Kidney (tissue), 14 donors: ENCODE results near the gene COL23A1. TPM values are rescaled to one million over a fixed set of nuclear protein-coding genes. Genes with fewer than 3 reads are reported as not detected.

Experiments
- DNase-seq, 5 donors: peaks; one replicate each; pipeline ENCODE4 v3.0.0-alpha.2; 2013 to 2020
- FAIRE-seq: peaks from 2 replicates; lab custom pipeline; 2012; peaks lifted over from hg19 to GRCh38; lab: Jason Lieb, UNC
- H3K27ac ChIP-seq, 2 donors: one replicate each; pipeline ENCODE4 v1.7.0; 2013; ENCODE audit warnings: low read depth in 2 of 2, low read length in 2 of 2, inconsistent platforms in 1 of 2
- H3K27me3 ChIP-seq: one replicate; pipeline ENCODE4 v1.7.1; 2013; ENCODE audit warnings: low read length, inconsistent platforms; ENCODE audit not compliant: control insufficient read depth, insufficient read depth
- H3K36me3 ChIP-seq, 3 donors: one replicate each; pipeline versions ENCODE4 v1.7.0 to v1.7.1; 2013; ENCODE audit warnings: low read length in 3 of 3, control low read depth in 1 of 3, inconsistent platforms in 1 of 3; ENCODE audit not compliant: insufficient read depth in 3 of 3, control insufficient read depth in 2 of 3
- H3K4me1 ChIP-seq, 3 donors: one replicate each; pipeline versions ENCODE4 v1.7.0 to v1.7.1; 2013; ENCODE audit warnings: low read length in 3 of 3, inconsistent platforms in 1 of 3, low read depth in 1 of 3; ENCODE audit not compliant: control insufficient read depth in 2 of 3, insufficient read depth in 2 of 3
- H3K4me3 ChIP-seq, 3 donors: one replicate each; pipeline versions ENCODE4 v1.7.0 to v1.8.1; 2013; ENCODE audit warnings: low read length in 3 of 3, control low read depth in 1 of 3, inconsistent platforms in 1 of 3
- H3K9ac ChIP-seq, 3 donors: one replicate each; pipeline versions ENCODE4 v1.7.0 to v1.7.1; 2013; ENCODE audit warnings: low read length in 3 of 3, control low read depth in 1 of 3, inconsistent platforms in 1 of 3
- H3K9me3 ChIP-seq, 3 donors: one replicate each; pipeline versions ENCODE4 v1.7.0 to v1.7.1; 2013; ENCODE audit warnings: low read length in 3 of 3, control low read depth in 1 of 3, inconsistent platforms in 1 of 3; ENCODE audit not compliant: control insufficient read depth in 2 of 3, insufficient read depth in 1 of 3
- CTCF ChIP-seq: IDR thresholded peaks from 3 replicates; pipeline ENCODE4 v1.5.1; 2012; ENCODE audit warnings: mild to moderate bottlenecking, moderate library complexity, borderline replicate concordance; ENCODE audit not compliant: insufficient read depth; ENCODE audit errors: extremely low read depth
- intact Hi-C: fragments of 100-400 bp; cut with DNase I; formaldehyde crosslinking; loops from one replicate; pipeline ENCODE4 v1.11.1; 2022
- polyA plus RNA-seq: library from polyadenylated mRNA; stranded (reverse); fragments of 350-450 nt; fragmentation: Illumina TruSeq; extraction: RNeasy Lipid Tissue Mini Kit (QIAGEN cat#74804); gene quantifications from one replicate; pipeline ENCODE4 v1.2.3, GENCODE V29; 2014; ENCODE audit warnings: low read depth, low replicate concordance; ENCODE audit not compliant: insufficient read depth
- total RNA-seq: library from RNA; stranded (reverse); fragmentation: NEBNext Ultra II Directional; extraction: Animal tissue kit (Norgen Biotek cat#: 25700); gene quantifications from one replicate; pipeline ENCODE4 v1.2.1, GENCODE V29; 2021
- donor health status: control.
- donor health status: control.
- donor health status: control.
- donor health status: control.
- donor health status: control.
- donor health status: DM: yes; HTN: yes; CAD: no.
- donor health status: Normal renal cell carcinoma (clear cell type).

Gene COL23A1
- total and polyA plus RNA-seq, 2 donors from 2014 or later: 4.1 to 8.7 TPM

GRCh38 chr5:178436326-178436940 is 153.8 kb downstream of the COL23A1 start:
- no peak overlapping the region for H3K4me3 ChIP-seq
- no peak for TF ChIP-seq CTCF
- peaks cover 0 to 18% (median 18%) of the 10 kb centered on the region in 3 donors for H3K4me1 ChIP-seq
- intact Hi-C loops: no loop called here
- H3K27ac ChIP-seq: no peak overlapping the region
- FAIRE-seq (no peak), DNase-seq (no peak)
- no peak overlapping the region for H3K9ac ChIP-seq
- no peaks in the 10 kb centered on the region for H3K9me3 ChIP-seq
- no peaks in the 10 kb centered on the region for H3K36me3 ChIP-seq
- H3K27me3 ChIP-seq: no peaks in the 10 kb centered on the region

DNA sequence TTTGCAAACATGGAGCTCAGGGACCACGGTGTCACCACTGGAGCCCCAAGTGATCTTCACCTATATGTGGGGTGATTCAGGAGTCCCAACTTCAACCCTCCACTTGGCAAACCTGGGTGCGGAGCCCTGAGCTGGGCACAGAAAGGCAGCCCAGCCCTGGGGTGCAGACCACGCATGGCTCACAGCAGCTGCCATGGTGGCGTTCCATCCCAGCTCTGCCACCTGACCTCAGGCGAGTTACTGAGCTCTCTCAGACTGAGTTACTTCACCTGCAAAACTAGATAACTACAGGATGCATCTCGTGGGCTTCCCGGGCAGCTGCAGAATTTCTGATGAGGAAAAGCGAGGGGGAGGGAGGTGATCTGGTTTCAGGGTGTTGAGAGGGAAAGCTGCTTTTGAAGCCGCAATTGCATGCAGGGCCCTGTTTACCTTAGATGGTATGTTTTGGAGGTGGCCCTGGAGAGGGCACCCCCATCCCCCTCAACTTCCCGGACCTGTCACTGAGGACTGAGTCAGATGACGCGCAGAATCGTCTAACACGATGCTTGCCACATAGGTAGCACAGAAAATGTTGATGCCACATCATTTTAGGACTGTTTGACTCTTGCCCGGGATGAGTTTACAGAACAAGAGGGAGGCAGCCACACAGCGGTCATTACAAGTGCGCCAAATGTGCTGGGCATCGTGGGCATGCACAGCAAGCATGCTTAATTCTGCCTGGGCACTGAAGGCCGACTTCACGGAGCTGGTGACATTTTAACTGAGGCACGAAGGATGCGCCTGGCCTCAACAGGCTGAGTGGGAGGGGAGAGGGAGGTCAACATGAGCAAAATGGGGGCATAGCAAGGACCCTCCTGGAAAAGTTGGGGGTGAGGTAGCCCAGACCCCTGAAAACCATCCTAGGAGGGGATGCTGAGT is 154.6 kb downstream of the COL23A1 start:
- H3K4me1 ChIP-seq: peaks cover 0 to 21% (median 18%) of the 10 kb centered on the region in 3 donors
- H3K9me3 ChIP-seq: no peaks in the 10 kb centered on the region
- FAIRE-seq: no peak
- no peak overlapping the region for H3K9ac ChIP-seq
- no peaks in the 10 kb centered on the region for H3K36me3 ChIP-seq
- DNase-seq: peak in 4 of 5 donors; percentile 58 to 69 (median 64)
- H3K4me3 ChIP-seq: no peak overlapping the region
- no peak for TF ChIP-seq CTCF
- no peaks in the 10 kb centered on the region for H3K27me3 ChIP-seq
- H3K27ac ChIP-seq: peak overlapping the region in 1 of 2 donors; percentile 10
- intact Hi-C loops: no loop called here

GRCh38 chr5:178434851-178435250 is 155.3 kb downstream of the COL23A1 start:
- Histone ChIP-seq H3K9me3 (no peaks in the 10 kb centered on the region), H3K27ac (peak overlapping the region in 1 of 2 donors; percentile 10), H3K36me3 (no peaks in the 10 kb centered on the region), H3K4me3 (no peak overlapping the region), H3K27me3 (no peaks in the 10 kb centered on the region), H3K4me1 (peaks cover 0 to 24% (median 19%) of the 10 kb centered on the region in 3 donors), H3K9ac (no peak overlapping the region)
- FAIRE-seq (no peak), DNase-seq (peak; percentile 74 to 90 (median 80))
- peak; percentile 17 for TF ChIP-seq CTCF
- intact Hi-C loops: no loop called here
